LNCAP (cell line): ENCODE measurements around the gene GAS1.

Experiments used
- TF ChIP-seq, protein P1 (sequence below): fragments of 450-650 bp; IDR thresholded peaks from 2 replicates; pipeline ENCODE4 v1.5.1; 2017; ENCODE audit warnings: mild to moderate bottlenecking

The GAS1 gene

DNA sequence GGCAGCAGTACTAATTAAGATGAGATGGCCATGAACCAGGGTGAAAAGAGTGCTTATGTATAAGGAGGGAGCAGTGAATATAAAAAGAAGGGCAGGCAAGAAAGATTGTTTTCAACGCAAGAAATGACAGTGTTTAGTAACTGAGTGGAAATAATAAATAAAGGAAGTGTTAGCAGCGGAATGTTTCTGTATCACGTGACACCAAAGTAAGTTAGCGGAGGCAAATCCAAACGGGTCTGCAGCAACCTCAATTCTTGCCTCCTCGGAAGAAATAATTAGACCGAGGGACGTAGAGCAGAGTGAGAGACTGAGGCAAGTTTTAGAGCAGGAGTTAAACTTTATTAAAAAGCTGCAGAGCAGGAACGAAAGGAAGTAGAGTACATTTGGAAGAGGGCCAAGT is 15.4 kb upstream of the GAS1 start:
- TF ChIP-seq, protein P1, sequence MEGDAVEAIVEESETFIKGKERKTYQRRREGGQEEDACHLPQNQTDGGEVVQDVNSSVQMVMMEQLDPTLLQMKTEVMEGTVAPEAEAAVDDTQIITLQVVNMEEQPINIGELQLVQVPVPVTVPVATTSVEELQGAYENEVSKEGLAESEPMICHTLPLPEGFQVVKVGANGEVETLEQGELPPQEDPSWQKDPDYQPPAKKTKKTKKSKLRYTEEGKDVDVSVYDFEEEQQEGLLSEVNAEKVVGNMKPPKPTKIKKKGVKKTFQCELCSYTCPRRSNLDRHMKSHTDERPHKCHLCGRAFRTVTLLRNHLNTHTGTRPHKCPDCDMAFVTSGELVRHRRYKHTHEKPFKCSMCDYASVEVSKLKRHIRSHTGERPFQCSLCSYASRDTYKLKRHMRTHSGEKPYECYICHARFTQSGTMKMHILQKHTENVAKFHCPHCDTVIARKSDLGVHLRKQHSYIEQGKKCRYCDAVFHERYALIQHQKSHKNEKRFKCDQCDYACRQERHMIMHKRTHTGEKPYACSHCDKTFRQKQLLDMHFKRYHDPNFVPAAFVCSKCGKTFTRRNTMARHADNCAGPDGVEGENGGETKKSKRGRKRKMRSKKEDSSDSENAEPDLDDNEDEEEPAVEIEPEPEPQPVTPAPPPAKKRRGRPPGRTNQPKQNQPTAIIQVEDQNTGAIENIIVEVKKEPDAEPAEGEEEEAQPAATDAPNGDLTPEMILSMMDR: no peak

DNA sequence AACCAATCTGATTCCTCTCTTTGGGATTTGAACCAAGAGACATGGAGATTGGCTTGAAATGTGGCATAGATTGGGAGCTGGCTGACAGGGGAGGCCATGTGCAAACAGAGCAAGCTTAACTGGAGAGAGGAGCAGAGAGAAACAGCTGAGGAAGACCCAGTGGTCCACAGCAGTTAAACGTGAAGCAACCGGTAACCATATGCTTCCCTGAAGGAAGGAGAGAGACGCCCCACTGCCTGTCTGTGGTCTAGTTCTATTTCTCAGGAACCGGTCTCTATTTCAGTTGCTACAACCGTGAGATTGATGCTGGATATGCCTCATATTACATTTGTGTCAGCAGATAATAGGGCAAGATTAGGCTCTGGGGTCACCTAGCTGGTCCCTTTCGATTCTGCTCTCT is 13.6 kb upstream of the GAS1 start:
- TF ChIP-seq, protein P1: no peak

DNA sequence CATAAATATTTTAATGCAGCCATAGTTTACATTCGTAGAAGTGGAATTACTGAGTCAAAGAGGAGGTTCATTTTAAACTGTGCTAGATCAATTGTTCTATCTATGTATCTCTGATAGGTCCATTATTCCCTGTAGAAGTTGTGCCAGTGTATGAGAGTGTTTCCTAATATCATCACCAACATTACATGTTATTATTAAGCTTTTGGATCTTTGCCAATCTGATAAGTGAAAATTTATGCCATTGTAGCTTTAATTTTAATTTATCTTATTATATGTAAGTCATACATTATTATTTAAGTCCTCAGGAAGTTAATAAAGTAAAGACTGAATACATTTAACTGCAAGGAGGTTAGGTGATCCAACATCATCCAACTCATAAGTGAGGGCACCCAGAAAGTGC is 10.9 kb upstream of the GAS1 start:
- TF ChIP-seq, protein P1: no peak

DNA sequence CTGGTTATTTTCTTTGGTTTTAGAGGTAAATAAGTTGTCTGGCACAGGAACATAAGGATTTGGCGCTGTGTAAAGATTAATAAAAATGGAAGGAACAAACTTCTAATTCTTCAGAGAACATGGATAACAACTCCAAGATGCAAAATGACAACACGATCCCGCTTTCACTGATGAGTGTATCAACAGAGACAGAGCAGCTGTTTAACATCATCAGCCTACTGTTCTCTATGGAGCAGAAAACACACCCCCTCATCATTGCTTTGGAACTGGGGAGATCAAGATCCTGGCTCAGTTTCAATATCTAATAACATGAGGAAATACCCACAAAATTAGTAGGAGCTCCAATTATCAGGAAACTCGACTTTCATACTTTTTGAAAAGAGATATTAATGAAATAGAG is 8.3 kb upstream of the GAS1 start:
- TF ChIP-seq, protein P1: no peak

GRCh38 chr9:86955042-86955441 is 7.7 kb upstream of the GAS1 start:
- TF ChIP-seq, protein P1: no peak

DNA sequence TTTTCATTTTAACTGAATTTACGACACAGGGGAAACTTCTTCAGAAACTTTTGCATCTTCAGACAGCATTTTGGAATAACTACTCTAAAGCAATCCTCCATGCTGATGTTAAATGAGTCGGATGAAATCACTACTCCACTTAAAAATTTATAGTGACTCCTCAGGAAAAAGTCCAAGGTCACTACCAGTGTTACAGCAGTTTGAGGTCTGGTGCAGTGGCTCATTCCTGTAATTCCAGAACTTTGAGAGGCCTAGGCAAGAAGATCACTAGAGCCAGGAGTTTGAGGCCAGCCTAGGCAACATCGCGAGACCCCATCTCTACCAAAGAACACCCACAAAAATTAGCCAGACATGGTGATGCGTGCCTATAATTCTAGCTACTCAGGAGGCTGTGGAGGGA is 5.9 kb upstream of the GAS1 start:
- TF ChIP-seq, protein P1: no peak

- TF ChIP-seq, protein P1: peak; percentile 73
Measured at GRCh38 chr9:86948074-86948929, 996 bp upstream of the GAS1 start.
